A549 (cell line): ENCODE results near the gene ICOSLG.
"Not testable (repeated sequence)": the region's sequence is repeated elsewhere in the genome, so short reads cannot be mapped to it uniquely, and the experiment has no call there.

Experiments used
- RCOR1 ChIP-seq: fragments of 150-350 bp; IDR thresholded peaks from 2 replicates; pipeline ENCODE4 v1.6.1; 2014; ENCODE audit warnings: antibody characterized with exemption, low read length, low read depth
- SMC3 ChIP-seq: fragments of >200 bp; sonication (Bioruptor Twin); formaldehyde crosslinking; IDR thresholded peaks from 3 replicates; pipeline ENCODE4 v1.6.1; 2018; ENCODE audit warnings: inconsistent platforms
- TF ChIP-seq, protein P1 (sequence below): fragments of 450-650 bp; IDR thresholded peaks from 2 replicates; pipeline ENCODE4 v1.6.1; 2014; ENCODE audit warnings: antibody characterized with exemption

GRCh38 chr21:44211978-44212377 lies 28.8 kb downstream of the ICOSLG start:
- TF ChIP-seq, protein P1, sequence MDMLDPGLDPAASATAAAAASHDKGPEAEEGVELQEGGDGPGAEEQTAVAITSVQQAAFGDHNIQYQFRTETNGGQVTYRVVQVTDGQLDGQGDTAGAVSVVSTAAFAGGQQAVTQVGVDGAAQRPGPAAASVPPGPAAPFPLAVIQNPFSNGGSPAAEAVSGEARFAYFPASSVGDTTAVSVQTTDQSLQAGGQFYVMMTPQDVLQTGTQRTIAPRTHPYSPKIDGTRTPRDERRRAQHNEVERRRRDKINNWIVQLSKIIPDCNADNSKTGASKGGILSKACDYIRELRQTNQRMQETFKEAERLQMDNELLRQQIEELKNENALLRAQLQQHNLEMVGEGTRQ, result not testable (repeated sequence)
- not testable (repeated sequence) for TF ChIP-seq RCOR1, SMC3
